IMR-90 (cell line): ENCODE results near the gene NF1.

Experiments used
- BHLHE40 ChIP-seq: fragments of 150-350 bp; IDR thresholded peaks from 2 replicates; pipeline ENCODE4 v1.6.1; 2016; ENCODE audit warnings: mild to moderate bottlenecking, low read depth, low read length
- CHD1 ChIP-seq: IDR thresholded peaks from 2 replicates; pipeline ENCODE4 v1.6.1; 2012; ENCODE audit warnings: low read depth, low read length, improper control_type of control experiment
- MAFK ChIP-seq: IDR thresholded peaks from 2 replicates; pipeline ENCODE4 v1.6.1; 2012; ENCODE audit warnings: low read depth, low read length, improper control_type of control experiment
- MAZ ChIP-seq: IDR thresholded peaks from 2 replicates; pipeline ENCODE4 v1.6.1; 2012; ENCODE audit warnings: low read depth, mild to moderate bottlenecking, low read length, improper control_type of control experiment, moderate library complexity, borderline replicate concordance
- MXI1 ChIP-seq: IDR thresholded peaks from 2 replicates; pipeline ENCODE4 v1.6.1; 2012; ENCODE audit warnings: low read depth, mild to moderate bottlenecking, low read length, moderate library complexity, borderline replicate concordance
- POLR2A ChIP-seq: IDR thresholded peaks from 2 replicates; pipeline ENCODE4 v1.6.1; 2012; ENCODE audit warnings: mild to moderate bottlenecking, low read depth, low read length
- RAD21 ChIP-seq: IDR thresholded peaks from 2 replicates; pipeline ENCODE4 v1.6.1; 2012; ENCODE audit warnings: low read length, improper control_type of control experiment
- RCOR1 ChIP-seq: IDR thresholded peaks from 2 replicates; pipeline ENCODE4 v1.6.1; 2012; ENCODE audit warnings: mild to moderate bottlenecking, low read length, improper control_type of control experiment; ENCODE audit not compliant: insufficient replicate concordance
- SMC3 ChIP-seq: fragments of 150-350 bp; IDR thresholded peaks from 2 replicates; pipeline ENCODE4 v1.6.1; 2016; ENCODE audit warnings: low read depth, mild to moderate bottlenecking, antibody characterized with exemption, low read length, moderate library complexity
- TF ChIP-seq, protein P1 (sequence below): conservative IDR thresholded peaks from 2 replicates; pipeline ENCODE4 v1.5.1; 2012; ENCODE audit warnings: mild to moderate bottlenecking, low read depth, low read length, improper control_type of control experiment

DNA sequence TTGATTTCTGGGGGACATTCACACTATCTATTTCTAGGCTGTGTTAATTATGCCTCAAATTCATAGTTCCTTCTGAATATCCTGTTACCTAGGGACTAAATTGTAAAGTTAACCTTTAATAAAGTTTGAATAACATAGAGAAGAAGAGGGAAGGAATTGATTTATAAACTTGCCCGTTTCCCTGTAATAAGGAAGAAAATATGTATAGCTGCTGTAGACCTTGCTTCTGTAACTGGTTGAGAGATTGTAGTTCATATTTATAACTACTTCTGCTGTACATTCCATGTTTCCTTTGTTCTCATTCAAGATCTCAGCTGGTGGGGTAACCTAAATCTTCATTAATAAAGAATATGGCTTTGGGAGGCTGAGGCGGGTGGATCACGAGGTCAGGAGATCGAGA is 19.2 kb downstream of the NF1 start:
- TF ChIP-seq MXI1: no peak
- TF ChIP-seq, protein P1, sequence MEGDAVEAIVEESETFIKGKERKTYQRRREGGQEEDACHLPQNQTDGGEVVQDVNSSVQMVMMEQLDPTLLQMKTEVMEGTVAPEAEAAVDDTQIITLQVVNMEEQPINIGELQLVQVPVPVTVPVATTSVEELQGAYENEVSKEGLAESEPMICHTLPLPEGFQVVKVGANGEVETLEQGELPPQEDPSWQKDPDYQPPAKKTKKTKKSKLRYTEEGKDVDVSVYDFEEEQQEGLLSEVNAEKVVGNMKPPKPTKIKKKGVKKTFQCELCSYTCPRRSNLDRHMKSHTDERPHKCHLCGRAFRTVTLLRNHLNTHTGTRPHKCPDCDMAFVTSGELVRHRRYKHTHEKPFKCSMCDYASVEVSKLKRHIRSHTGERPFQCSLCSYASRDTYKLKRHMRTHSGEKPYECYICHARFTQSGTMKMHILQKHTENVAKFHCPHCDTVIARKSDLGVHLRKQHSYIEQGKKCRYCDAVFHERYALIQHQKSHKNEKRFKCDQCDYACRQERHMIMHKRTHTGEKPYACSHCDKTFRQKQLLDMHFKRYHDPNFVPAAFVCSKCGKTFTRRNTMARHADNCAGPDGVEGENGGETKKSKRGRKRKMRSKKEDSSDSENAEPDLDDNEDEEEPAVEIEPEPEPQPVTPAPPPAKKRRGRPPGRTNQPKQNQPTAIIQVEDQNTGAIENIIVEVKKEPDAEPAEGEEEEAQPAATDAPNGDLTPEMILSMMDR: no peak
- TF ChIP-seq POLR2A: no peak
- TF ChIP-seq RCOR1: no peak
- no peak for TF ChIP-seq SMC3
- no peak for TF ChIP-seq MAFK
- TF ChIP-seq BHLHE40: no peak
- TF ChIP-seq RAD21: no peak
- no peak for TF ChIP-seq MAZ
- TF ChIP-seq CHD1: no peak
